Measurements from ENCODE around the gene PHLDB3. TPM values are rescaled to one million over a fixed set of nuclear protein-coding genes. Genes with fewer than 3 reads are reported as not detected.

PHLDB3 gene
- total and polyA plus RNA-seq, 4 donors, result 5.8 to 23.4 (median 7.9) TPM

DNA sequence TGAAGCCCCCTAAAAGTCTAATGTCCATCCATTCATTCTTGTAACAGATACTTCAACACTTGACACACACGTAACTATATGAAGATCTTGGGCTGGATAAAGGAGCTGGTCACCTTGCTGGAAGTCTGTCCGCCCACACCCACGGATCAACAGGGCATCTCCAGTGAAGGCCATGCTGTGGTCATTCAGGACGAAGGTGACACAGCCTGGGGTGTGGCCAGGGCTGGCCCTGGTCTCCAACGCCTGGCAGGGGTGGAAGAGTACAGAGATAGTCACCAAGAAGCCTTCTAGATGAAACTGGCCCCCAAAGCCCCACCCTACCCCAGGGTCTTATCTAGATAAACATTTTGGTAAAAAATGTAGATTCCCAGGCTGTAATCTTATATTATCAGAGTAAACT is 6.8 kb upstream of the PHLDB3 start:
- H3K9me3 ChIP-seq (ENCODE audit: control insufficient read depth in 4 of 4, insufficient read depth in 3 of 4, low read length in 3 of 4), result no peaks in the 10 kb centered on the region
- peaks cover 0 to 2% (median 0%) of the 10 kb centered on the region in 5 donors for H3K4me1 ChIP-seq (ENCODE audit: control insufficient read depth in 5 of 5, insufficient read depth in 5 of 5, low read length in 5 of 5)
- TF ChIP-seq, protein P1, sequence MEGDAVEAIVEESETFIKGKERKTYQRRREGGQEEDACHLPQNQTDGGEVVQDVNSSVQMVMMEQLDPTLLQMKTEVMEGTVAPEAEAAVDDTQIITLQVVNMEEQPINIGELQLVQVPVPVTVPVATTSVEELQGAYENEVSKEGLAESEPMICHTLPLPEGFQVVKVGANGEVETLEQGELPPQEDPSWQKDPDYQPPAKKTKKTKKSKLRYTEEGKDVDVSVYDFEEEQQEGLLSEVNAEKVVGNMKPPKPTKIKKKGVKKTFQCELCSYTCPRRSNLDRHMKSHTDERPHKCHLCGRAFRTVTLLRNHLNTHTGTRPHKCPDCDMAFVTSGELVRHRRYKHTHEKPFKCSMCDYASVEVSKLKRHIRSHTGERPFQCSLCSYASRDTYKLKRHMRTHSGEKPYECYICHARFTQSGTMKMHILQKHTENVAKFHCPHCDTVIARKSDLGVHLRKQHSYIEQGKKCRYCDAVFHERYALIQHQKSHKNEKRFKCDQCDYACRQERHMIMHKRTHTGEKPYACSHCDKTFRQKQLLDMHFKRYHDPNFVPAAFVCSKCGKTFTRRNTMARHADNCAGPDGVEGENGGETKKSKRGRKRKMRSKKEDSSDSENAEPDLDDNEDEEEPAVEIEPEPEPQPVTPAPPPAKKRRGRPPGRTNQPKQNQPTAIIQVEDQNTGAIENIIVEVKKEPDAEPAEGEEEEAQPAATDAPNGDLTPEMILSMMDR (IDR thresholded peaks at IDR 0.05; ENCODE audit: control extremely low read depth, extremely low read depth), result no peak
- DNase-seq (no peak), ATAC-seq (ENCODE audit: insufficient read depth, low FRiP score) (no peak)
- H3K36me3 ChIP-seq (ENCODE audit: control insufficient read depth in 4 of 4, insufficient read depth in 4 of 4, low read length in 4 of 4), result peaks cover 0 to 16% (median 6%) of the 10 kb centered on the region in 4 donors
- H3K27me3 ChIP-seq (ENCODE audit: control insufficient read depth in 3 of 3, insufficient read depth in 3 of 3, low read length in 2 of 3), result no peaks in the 10 kb centered on the region
- 93 to 99% methylated on average over 5 of the region's 5 CpGs for WGBS, 2 donors
- no peak overlapping the region for H3K27ac ChIP-seq (ENCODE audit: low read depth in 1 of 2, low read length in 1 of 2)
- no peak overlapping the region for H3K9ac ChIP-seq (ENCODE audit: insufficient read depth in 1 of 2, low read length in 2 of 2)
- no peak overlapping the region for H3K4me3 ChIP-seq

DNA sequence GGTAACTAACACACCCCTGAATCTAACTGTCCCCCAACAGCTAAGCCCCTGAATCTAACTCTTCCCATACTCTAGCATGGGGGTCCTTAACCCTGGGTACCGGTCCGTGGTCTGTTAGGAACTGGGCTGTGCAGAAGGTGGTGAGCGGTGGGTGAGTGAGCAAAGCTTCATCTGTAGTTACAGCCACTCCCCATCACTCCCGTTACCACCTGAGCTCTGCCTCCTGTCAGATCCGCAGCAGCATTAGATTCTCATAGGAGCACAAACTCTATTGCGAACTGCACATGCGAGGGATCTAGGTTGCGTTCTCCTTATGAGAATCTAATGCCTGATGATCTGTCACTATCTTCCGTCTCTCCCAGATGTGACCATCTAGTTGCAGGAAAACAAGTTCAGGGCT is 6.2 kb upstream of the PHLDB3 start:
- ATAC-seq (ENCODE audit: insufficient read depth, low FRiP score), result no peak
- H3K9ac ChIP-seq (ENCODE audit: insufficient read depth in 1 of 2, low read length in 2 of 2), result no peak overlapping the region
- H3K27ac ChIP-seq (ENCODE audit: low read depth in 1 of 2, low read length in 1 of 2), result no peak overlapping the region
- no peak for DNase-seq
- H3K9me3 ChIP-seq (ENCODE audit: control insufficient read depth in 4 of 4, insufficient read depth in 3 of 4, low read length in 3 of 4), result no peaks in the 10 kb centered on the region
- H3K4me1 ChIP-seq (ENCODE audit: control insufficient read depth in 5 of 5, insufficient read depth in 5 of 5, low read length in 5 of 5), result peaks cover 0 to 2% (median 0%) of the 10 kb centered on the region in 5 donors
- no peak overlapping the region for H3K4me3 ChIP-seq
- no peaks in the 10 kb centered on the region for H3K27me3 ChIP-seq (ENCODE audit: control insufficient read depth in 3 of 3, insufficient read depth in 3 of 3, low read length in 2 of 3)
- TF ChIP-seq, protein P1 (IDR thresholded peaks at IDR 0.05; ENCODE audit: control extremely low read depth, extremely low read depth), result no peak
- 95 to 99% methylated on average over 9 of the region's 9 CpGs for WGBS, 2 donors
- H3K36me3 ChIP-seq (ENCODE audit: control insufficient read depth in 4 of 4, insufficient read depth in 4 of 4, low read length in 4 of 4), result peaks cover 0 to 16% (median 6%) of the 10 kb centered on the region in 4 donors

DNA sequence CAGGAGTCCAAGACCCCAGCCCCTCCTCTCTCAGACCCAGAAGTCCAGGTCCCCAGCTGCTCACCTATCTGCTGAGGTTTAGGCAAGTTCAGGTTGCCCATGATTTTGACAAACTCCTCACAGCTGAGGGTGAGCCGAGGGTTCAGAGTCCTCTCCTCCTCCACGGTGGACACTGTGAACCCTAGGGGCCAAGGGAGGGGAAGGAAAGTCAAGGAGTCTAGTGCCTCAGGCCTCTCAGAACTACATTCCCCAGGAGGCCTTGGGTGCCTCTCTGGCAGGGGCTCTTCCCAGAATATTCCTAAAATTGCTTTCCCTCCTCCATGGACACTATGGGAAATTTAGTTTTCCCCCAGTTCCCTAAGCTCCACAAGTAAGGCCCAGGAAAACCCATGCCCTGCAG is 3.3 kb upstream of the PHLDB3 start:
- WGBS, 2 donors, result 95 to 97% methylated on average over 2 of the region's 2 CpGs
- H3K4me3 ChIP-seq, result no peak overlapping the region
- no peak overlapping the region for H3K27ac ChIP-seq (ENCODE audit: low read depth in 1 of 2, low read length in 1 of 2)
- no peak for ATAC-seq (ENCODE audit: insufficient read depth, low FRiP score)
- TF ChIP-seq, protein P1 (IDR thresholded peaks at IDR 0.05; ENCODE audit: control extremely low read depth, extremely low read depth), result no peak
- no peaks in the 10 kb centered on the region for H3K9me3 ChIP-seq (ENCODE audit: control insufficient read depth in 4 of 4, insufficient read depth in 3 of 4, low read length in 3 of 4)
- no peaks in the 10 kb centered on the region for H3K27me3 ChIP-seq (ENCODE audit: control insufficient read depth in 3 of 3, insufficient read depth in 3 of 3, low read length in 2 of 3)
- peaks cover 0 to 13% (median 0%) of the 10 kb centered on the region in 5 donors for H3K4me1 ChIP-seq (ENCODE audit: control insufficient read depth in 5 of 5, insufficient read depth in 5 of 5, low read length in 5 of 5)
- no peak for DNase-seq
- peaks cover 0 to 16% (median 6%) of the 10 kb centered on the region in 4 donors for H3K36me3 ChIP-seq (ENCODE audit: control insufficient read depth in 4 of 4, insufficient read depth in 4 of 4, low read length in 4 of 4)
- H3K9ac ChIP-seq (ENCODE audit: insufficient read depth in 1 of 2, low read length in 2 of 2), result no peak overlapping the region

DNA sequence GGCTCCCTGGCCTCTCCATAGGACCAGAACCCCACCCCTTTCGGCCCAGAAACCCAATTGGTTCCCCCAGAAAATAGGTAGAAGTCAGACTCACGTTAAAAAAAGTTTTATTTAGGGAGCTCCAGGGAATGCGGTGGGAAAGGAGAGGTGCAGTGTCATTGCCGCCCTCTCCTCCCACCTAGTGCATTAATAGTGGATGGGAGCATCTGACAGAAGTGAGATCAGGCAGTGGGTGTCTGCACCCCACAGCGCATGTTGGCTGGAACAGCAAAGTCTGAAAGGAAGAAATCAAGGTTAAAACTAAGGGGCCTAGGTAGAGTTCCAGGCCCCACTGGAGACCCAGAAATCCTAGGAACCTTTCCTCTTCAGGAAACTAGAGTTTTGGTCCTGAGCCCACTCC is 2.1 kb upstream of the PHLDB3 start:
- ATAC-seq (ENCODE audit: insufficient read depth, low FRiP score) (no peak), DNase-seq (no peak)
- peaks cover 0 to 3% (median 0%) of the 10 kb centered on the region in 3 donors for H3K27me3 ChIP-seq (ENCODE audit: control insufficient read depth in 3 of 3, insufficient read depth in 3 of 3, low read length in 2 of 3)
- no peak overlapping the region for H3K4me3 ChIP-seq
- peaks cover 0 to 23% (median 0%) of the 10 kb centered on the region in 5 donors for H3K4me1 ChIP-seq (ENCODE audit: control insufficient read depth in 5 of 5, insufficient read depth in 5 of 5, low read length in 5 of 5)
- no peaks in the 10 kb centered on the region for H3K9me3 ChIP-seq (ENCODE audit: control insufficient read depth in 4 of 4, insufficient read depth in 3 of 4, low read length in 3 of 4)
- TF ChIP-seq, protein P1 (IDR thresholded peaks at IDR 0.05; ENCODE audit: control extremely low read depth, extremely low read depth), result no peak
- no peak overlapping the region for H3K27ac ChIP-seq (ENCODE audit: low read depth in 1 of 2, low read length in 1 of 2)
- peaks cover 0 to 16% (median 6%) of the 10 kb centered on the region in 4 donors for H3K36me3 ChIP-seq (ENCODE audit: control insufficient read depth in 4 of 4, insufficient read depth in 4 of 4, low read length in 4 of 4)
- WGBS, 2 donors, result 95 to 96% methylated on average over 5 of the region's 5 CpGs
- H3K9ac ChIP-seq (ENCODE audit: insufficient read depth in 1 of 2, low read length in 2 of 2), result no peak overlapping the region
